B cell (primary cell): ENCODE results near the gene AP3S1. TPM values are rescaled to one million over a fixed set of nuclear protein-coding genes. Genes with fewer than 3 reads are reported as not detected.

ENCODE experiments used
- ATAC-seq: fragments of 200-7000 bp; cut with Tn5 transposase; one replicate; pipeline ENCODE4 v1.10.0; 2021; ENCODE audit warnings: low read depth, mild to moderate bottlenecking, moderate number of reproducible peaks, moderate library complexity
- CTCF ChIA-PET: fragments of 350-600 bp; sonication (Branson Sonifier 250); formaldehyde crosslinking; loops from one replicate; lab custom pipeline; 2021; ENCODE audit warnings: antibody characterized with exemption, inconsistent platforms; lab: Charles Lee
- POLR2A ChIA-PET: fragments of 350-600 bp; sonication (Branson Sonifier 250); formaldehyde crosslinking; loops from one replicate; lab custom pipeline; 2021; ENCODE audit warnings: antibody characterized with exemption; lab: Charles Lee
- DNase-seq: peaks from one replicate; pipeline ENCODE4 v3.0.0; 2013
- H2AFZ ChIP-seq: 2 replicates; pipeline ENCODE4 v1.6.1; 2012; ENCODE audit warnings: mild to moderate bottlenecking, low read depth, low read length; ENCODE audit not compliant: insufficient read depth, poor library complexity, severe bottlenecking
- H3K27ac ChIP-seq, 2 donors: 1 replicate in 1 of 2; 2 replicates in 1 of 2; pipeline ENCODE4 v1.5.1; 2012 to 2013; ENCODE audit warnings: low read length in 2 of 2, mild to moderate bottlenecking in 2 of 2, moderate library complexity in 1 of 2
- H3K27me3 ChIP-seq, 4 experiments: fragments of 200-600 bp in 1 of 4; sonication (generic) in 1 of 4; replicated peaks in 1 of 4; 1 replicate in 2 of 4; 2 replicates in 2 of 4; pipeline versions ENCODE4 v1.6.1 to v1.7.0; 2013 to 2016; ENCODE audit warnings: low read length in 3 of 4, mild to moderate bottlenecking in 2 of 4, mixed read lengths in 1 of 4, moderate library complexity in 1 of 4; ENCODE audit not compliant: insufficient read depth in 4 of 4, control insufficient read depth in 3 of 4; ENCODE audit errors: control extremely low read depth in 1 of 4
- H3K36me3 ChIP-seq, 2 experiments: replicated peaks in 1 of 2; 1 replicate in 1 of 2; 2 replicates in 1 of 2; pipeline versions ENCODE4 v1.6.1 to v1.7.1; 2013; ENCODE audit warnings: low read length in 1 of 2; ENCODE audit not compliant: insufficient read depth in 2 of 2, control insufficient read depth in 1 of 2; ENCODE audit errors: control extremely low read depth in 1 of 2, extremely low read depth in 1 of 2
- H3K4me1 ChIP-seq, 2 donors: fragments of 200-600 bp in 1 of 2; sonication (generic) in 1 of 2; 1 replicate in 1 of 2; 2 replicates in 1 of 2; pipeline versions ENCODE4 v1.5.1 to v1.6.1; 2013 to 2017; ENCODE audit warnings: low read length in 2 of 2; ENCODE audit not compliant: control insufficient read depth in 2 of 2, insufficient read depth in 2 of 2
- H3K4me2 ChIP-seq: replicated peaks from 2 replicates; pipeline ENCODE3; 2012; ENCODE audit warnings: mild to moderate bottlenecking, low read depth, low read length; ENCODE audit not compliant: poor library complexity, severe bottlenecking
- H3K4me3 ChIP-seq, 5 experiments: fragments of 200-600 bp in 1 of 5; sonication (generic) in 1 of 5; 1 replicate in 3 of 5; 2 replicates in 2 of 5; pipeline versions ENCODE4 v1.5.1 to v1.7.0; 2011 to 2016; ENCODE audit warnings: low read length in 4 of 5, mild to moderate bottlenecking in 4 of 5, low read depth in 2 of 5, control low read depth in 1 of 5, moderate library complexity in 1 of 5; ENCODE audit not compliant: insufficient read depth in 1 of 5; ENCODE audit errors: control extremely low read depth in 1 of 5, extremely low read depth in 1 of 5
- H3K79me2 ChIP-seq: fragments of 200-600 bp; sonication (generic); one replicate; pipeline ENCODE4 v1.6.0; 2016; ENCODE audit warnings: low read length; ENCODE audit not compliant: control insufficient read depth, insufficient read depth
- H3K9ac ChIP-seq: fragments of 200-600 bp; sonication (generic); 2 replicates; pipeline ENCODE4 v1.6.1; 2017; ENCODE audit warnings: mild to moderate bottlenecking, low read length, moderate library complexity
- H3K9me3 ChIP-seq, 3 donors: one replicate each; pipeline versions ENCODE4 v1.6.1 to v1.7.1; 2013; ENCODE audit warnings: low read length in 2 of 3; ENCODE audit not compliant: control insufficient read depth in 2 of 3, insufficient read depth in 1 of 3; ENCODE audit errors: control extremely low read depth in 1 of 3
- H4K20me1 ChIP-seq: 2 replicates; pipeline ENCODE4 v1.6.0; 2012; ENCODE audit warnings: mild to moderate bottlenecking, low read length; ENCODE audit not compliant: insufficient read depth, control insufficient read depth, poor library complexity, severe bottlenecking
- H3K27ac Mint-ChIP-seq: one replicate; pipeline ENCODE4 v1.8.0; 2021; ENCODE audit warnings: mixed read lengths
- H3K27me3 Mint-ChIP-seq: one replicate; pipeline ENCODE4 v1.8.0; 2021; ENCODE audit warnings: mixed read lengths
- H3K4me1 Mint-ChIP-seq: one replicate; pipeline ENCODE4 v1.8.0; 2021; ENCODE audit warnings: mixed read lengths
- H3K4me3 Mint-ChIP-seq: one replicate; pipeline ENCODE4 v1.8.0; 2021; ENCODE audit warnings: mixed read lengths
- H3K9me3 Mint-ChIP-seq: one replicate; pipeline ENCODE4 v1.8.0; 2022; ENCODE audit warnings: mixed read lengths; ENCODE audit not compliant: insufficient read depth
- EZH2 ChIP-seq: IDR thresholded peaks from 2 replicates; pipeline ENCODE4 v1.6.1; 2012; ENCODE audit warnings: borderline replicate concordance, low read depth, mild to moderate bottlenecking, moderate library complexity, low read length; ENCODE audit not compliant: insufficient read depth, poor library complexity, severe bottlenecking
- WGBS: methylation state at CpG from one replicate; pipeline ENCODE4 v1.1.5; 2013; ENCODE audit warnings: missing lambda C conversion rate; ENCODE audit not compliant: insufficient coverage; 5-methylcytosine and 5-hydroxymethylcytosine counted together
- intact Hi-C: fragments of 100-400 bp; cut with micrococcal nuclease; formaldehyde crosslinking; loops from one replicate; pipeline ENCODE4 v1.10.0; 2022
- polyA plus RNA-seq: library from polyadenylated mRNA; depleted of rRNA; stranded (reverse); fragments of >200 nt; gene quantifications from 2 replicates; pipeline ENCODE4 v1.2.3, GENCODE V29; 2012
- total RNA-seq, 2 donors: library from RNA; stranded (reverse); fragments of 120-200 nt in 1 of 2; gene quantifications; 1 replicate in 1 of 2; 2 replicates in 1 of 2; pipeline versions ENCODE4 v1.2.3 to v1.2.4, GENCODE V29; 2013 to 2022
- TF ChIP-seq, protein P1 (sequence below): fragments of 200-600 bp; IDR thresholded peaks from one replicate; pipeline ENCODE4 v1.8.0; 2022; ENCODE audit warnings: antibody characterized with exemption, mild to moderate bottlenecking

AP3S1 gene
- total and polyA plus RNA-seq, 2 donors (not counting 1 experiment from before 2014, with no cell fraction given): 12.8 to 47.6 TPM

DNA sequence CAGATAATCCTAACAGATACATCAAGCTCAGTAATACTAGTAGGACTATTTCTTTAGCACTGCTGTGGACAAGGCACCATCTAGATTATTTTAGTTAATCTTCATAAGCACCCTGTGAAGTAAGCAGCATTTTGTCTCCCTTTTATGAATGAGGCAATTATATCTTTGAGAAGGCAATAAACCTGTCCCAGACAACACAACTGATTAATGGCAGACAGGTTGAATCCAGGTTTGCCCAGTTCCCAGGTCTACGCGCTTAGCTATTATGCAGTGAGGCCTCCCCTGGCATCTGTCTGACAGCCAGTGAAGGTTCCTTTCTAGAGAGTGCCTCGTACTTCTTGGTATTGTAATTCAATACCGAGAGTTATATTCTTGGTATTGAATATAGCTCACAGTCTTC is 110.9 kb downstream of the AP3S1 start:
- Histone ChIP-seq H3K36me3 (no peaks in the 10 kb centered on the region), H3K9me3 (no peaks in the 10 kb centered on the region), H3K79me2 (no peaks in the 10 kb centered on the region), H4K20me1 (no peaks in the 10 kb centered on the region), H3K4me1 (no peaks in the 10 kb centered on the region), H2AFZ (no peak overlapping the region), H3K4me3 (no peak overlapping the region), H3K27ac (no peak overlapping the region), H3K9ac (no peak overlapping the region), H3K27me3 (peaks cover 0 to 9% (median 4%) of the 10 kb centered on the region in 4 experiments), H3K4me2 (no peak overlapping the region)
- no peak for TF ChIP-seq EZH2
- TF ChIP-seq, protein P1, sequence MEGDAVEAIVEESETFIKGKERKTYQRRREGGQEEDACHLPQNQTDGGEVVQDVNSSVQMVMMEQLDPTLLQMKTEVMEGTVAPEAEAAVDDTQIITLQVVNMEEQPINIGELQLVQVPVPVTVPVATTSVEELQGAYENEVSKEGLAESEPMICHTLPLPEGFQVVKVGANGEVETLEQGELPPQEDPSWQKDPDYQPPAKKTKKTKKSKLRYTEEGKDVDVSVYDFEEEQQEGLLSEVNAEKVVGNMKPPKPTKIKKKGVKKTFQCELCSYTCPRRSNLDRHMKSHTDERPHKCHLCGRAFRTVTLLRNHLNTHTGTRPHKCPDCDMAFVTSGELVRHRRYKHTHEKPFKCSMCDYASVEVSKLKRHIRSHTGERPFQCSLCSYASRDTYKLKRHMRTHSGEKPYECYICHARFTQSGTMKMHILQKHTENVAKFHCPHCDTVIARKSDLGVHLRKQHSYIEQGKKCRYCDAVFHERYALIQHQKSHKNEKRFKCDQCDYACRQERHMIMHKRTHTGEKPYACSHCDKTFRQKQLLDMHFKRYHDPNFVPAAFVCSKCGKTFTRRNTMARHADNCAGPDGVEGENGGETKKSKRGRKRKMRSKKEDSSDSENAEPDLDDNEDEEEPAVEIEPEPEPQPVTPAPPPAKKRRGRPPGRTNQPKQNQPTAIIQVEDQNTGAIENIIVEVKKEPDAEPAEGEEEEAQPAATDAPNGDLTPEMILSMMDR: no peak
- WGBS: 50% methylated on average over 2 of the region's 4 CpGs
- peaks cover 8% of the 10 kb centered on the region for H3K27me3 Mint-ChIP-seq
- no peaks in the 10 kb centered on the region for H3K9me3 Mint-ChIP-seq
- H3K4me3 Mint-ChIP-seq: no peak overlapping the region
- ChIA-PET CTCF (interaction anchor here (1.1 kb wide), 1 partner anchor 16 kb away, joined by 3 read pairs; no protein-coding TSS in a partner anchor), POLR2A (no interaction called here)
- H3K27ac Mint-ChIP-seq: no peak overlapping the region
- DNase-seq: no peak
- intact Hi-C loops: no loop called here
- no peak for ATAC-seq
- no peaks in the 10 kb centered on the region for H3K4me1 Mint-ChIP-seq

DNA sequence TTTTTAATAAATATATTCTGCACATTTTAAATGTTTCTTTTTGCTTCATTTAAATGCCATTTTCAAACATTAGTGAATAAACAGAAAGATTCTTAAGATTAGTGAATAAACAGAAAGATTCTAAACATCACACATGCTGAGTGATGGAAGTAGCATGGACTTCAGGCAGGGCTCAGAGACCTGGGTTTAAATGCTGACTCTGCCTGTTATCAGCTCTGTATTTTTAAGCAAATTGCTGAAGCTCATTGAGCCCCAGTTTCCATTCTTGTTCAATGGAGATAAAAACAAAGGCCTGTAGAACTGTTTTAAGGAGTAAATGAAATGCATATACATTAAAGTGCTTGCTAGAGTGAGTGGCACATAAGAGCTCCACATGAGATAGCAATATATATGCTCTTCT is 112.4 kb downstream of the AP3S1 start:
- POLR2A ChIA-PET: no interaction called here
- Histone ChIP-seq H3K36me3 (no peaks in the 10 kb centered on the region), H3K27ac (no peak overlapping the region), H3K27me3 (peaks cover 0 to 14% (median 7%) of the 10 kb centered on the region in 4 experiments), H4K20me1 (no peaks in the 10 kb centered on the region), H3K79me2 (no peaks in the 10 kb centered on the region), H3K9me3 (no peaks in the 10 kb centered on the region), H3K4me1 (no peaks in the 10 kb centered on the region), H2AFZ (no peak overlapping the region), H3K9ac (no peak overlapping the region), H3K4me2 (no peak overlapping the region), H3K4me3 (no peak overlapping the region)
- intact Hi-C loops: no loop called here
- Mint-ChIP-seq H3K27me3 (peaks cover 8% of the 10 kb centered on the region), H3K9me3 (no peaks in the 10 kb centered on the region), H3K4me3 (no peak overlapping the region), H3K4me1 (no peaks in the 10 kb centered on the region), H3K27ac (no peak overlapping the region)
- CTCF ChIA-PET: no interaction called here
- ATAC-seq (no peak), DNase-seq (no peak)
- TF ChIP-seq, protein P1: no peak
- no peak for TF ChIP-seq EZH2
